ENCODE data around the gene RAD51B.

Gene RAD51B

GRCh38 chr14:68463705-68464374 is 644.3 kb downstream of the RAD51B start:
- no peak for DNase-seq (ENCODE audit: low read depth in 2 of 2)

GRCh38 chr14:68464711-68465110 is 645.1 kb downstream of the RAD51B start:
- DNase-seq (ENCODE audit: low read depth in 2 of 2): no peak

GRCh38 chr14:68466491-68466977 is 647.0 kb downstream of the RAD51B start:
- DNase-seq (ENCODE audit: low read depth in 2 of 2): no peak

- no peak for DNase-seq (ENCODE audit: low read depth in 2 of 2)
Measured at GRCh38 chr14:68467425-68467824, 647.8 kb downstream of the RAD51B start.

GRCh38 chr14:68468437-68469207 is 649.0 kb downstream of the RAD51B start:
- peak; percentile 24 to 29 for DNase-seq (ENCODE audit: low read depth in 2 of 2)

GRCh38 chr14:68469208-68469713 is 649.7 kb downstream of the RAD51B start:
- no peak for DNase-seq (ENCODE audit: low read depth in 2 of 2)

- no peak for DNase-seq (ENCODE audit: low read depth in 2 of 2)
Measured at GRCh38 chr14:68470361-68470760, 650.8 kb downstream of the RAD51B start.

- DNase-seq (ENCODE audit: low read depth in 2 of 2): no peak
Measured at GRCh38 chr14:68471029-68471963, 651.7 kb downstream of the RAD51B start.

- DNase-seq (ENCODE audit: low read depth in 2 of 2): no peak
Measured at GRCh38 chr14:68471964-68472508, 652.5 kb downstream of the RAD51B start.

GRCh38 chr14:68473069-68473468 is 653.5 kb downstream of the RAD51B start:
- no peak for DNase-seq (ENCODE audit: low read depth in 2 of 2)

GRCh38 chr14:68473794-68474193 is 654.2 kb downstream of the RAD51B start:
- no peak for DNase-seq (ENCODE audit: low read depth in 2 of 2)

- no peak for DNase-seq (ENCODE audit: low read depth in 2 of 2)
Measured at GRCh38 chr14:68474741-68475140, 655.2 kb downstream of the RAD51B start.

GRCh38 chr14:68475802-68476201 is 656.2 kb downstream of the RAD51B start:
- DNase-seq (ENCODE audit: low read depth in 2 of 2): no peak

GRCh38 chr14:68476212-68477109 is 656.9 kb downstream of the RAD51B start:
- DNase-seq (ENCODE audit: low read depth in 2 of 2): no peak

GRCh38 chr14:68477110-68477455 is 657.5 kb downstream of the RAD51B start:
- no peak for DNase-seq (ENCODE audit: low read depth in 2 of 2)

GRCh38 chr14:68477461-68478085 is 658.0 kb downstream of the RAD51B start:
- DNase-seq (ENCODE audit: low read depth in 2 of 2): no peak

GRCh38 chr14:68479247-68479646 is 659.7 kb downstream of the RAD51B start:
- no peak for DNase-seq (ENCODE audit: low read depth in 2 of 2)

GRCh38 chr14:68482018-68482417 is 662.4 kb downstream of the RAD51B start:
- no peak for DNase-seq (ENCODE audit: low read depth in 2 of 2)

GRCh38 chr14:68482772-68483395 is 663.3 kb downstream of the RAD51B start:
- DNase-seq (ENCODE audit: low read depth in 2 of 2): no peak

Measured in stimulated activated CD8-positive, alpha-beta memory T cell treated with anti-CD3 and anti-CD28 coated beads, Interleukin-15, amount 100 ng/mL, for 48 hours (primary cell).